ENCODE results near the gene C1QL4. TPM values are rescaled to one million over a fixed set of nuclear protein-coding genes. Genes with fewer than 3 reads are reported as not detected.
A peak's percentile ranks its signal among the peaks of the same experiment; 100 is the strongest.

The C1QL4 gene
- total and polyA plus RNA-seq, 9 of the 15 experiments (the other 6 are each of a cell fraction or from before 2014, with no cell fraction given), result 0.08 to 2.1 (median 0.31) TPM

DNA sequence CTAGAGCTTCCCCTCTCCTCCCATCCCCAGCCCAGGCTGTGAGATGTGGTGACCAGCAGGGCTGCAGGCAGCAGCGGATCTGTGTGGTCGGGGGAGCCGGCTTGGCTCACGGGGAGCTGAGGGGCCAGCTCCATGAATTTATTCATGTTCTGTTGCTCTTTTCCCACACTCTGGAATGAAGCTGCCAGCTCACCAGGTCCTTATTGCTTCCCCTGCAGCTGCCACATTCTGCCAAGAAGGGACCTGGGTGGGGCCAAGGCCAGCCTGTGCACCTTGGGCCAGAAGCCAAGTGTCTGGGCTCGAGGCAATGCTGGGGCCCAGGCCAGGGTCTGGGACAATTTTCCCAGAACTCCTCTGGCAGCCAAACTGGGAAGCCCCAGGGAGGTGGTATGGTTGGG, 2.5 kb upstream of the C1QL4 start:
- no peak for DNase-seq (ENCODE audit: extremely low read depth in 1 of 4, low spot score in 3 of 4)
- Histone ChIP-seq H3K4me1 (replicated peaks in 1 of 2; ENCODE audit: control insufficient read depth in 2 of 2, insufficient read depth in 2 of 2, low read length in 2 of 2) (peaks cover 20 to 54% of the 10 kb centered on the region in 2 experiments), H3K27me3 (ENCODE audit: control insufficient read depth in 2 of 2, insufficient read depth in 2 of 2, low read length in 2 of 2) (peaks cover 3 to 5% of the 10 kb centered on the region in 2 experiments; a peak in 2 of 5 replicates), H3K4me2 (ENCODE audit: insufficient read depth, low read length) (no peak overlapping the region), H3K36me3 (ENCODE audit: control insufficient read depth, insufficient read depth, low read length) (no peaks in the 10 kb centered on the region), H3K4me3 (no peak overlapping the region), H3K9me1 (ENCODE audit: control insufficient read depth, insufficient read depth, low read length) (no peaks in the 10 kb centered on the region), H2AFZ (ENCODE audit: low read depth, low read length) (no peak overlapping the region), H3K27ac (ENCODE audit: extremely low read depth, low read depth, low read length) (no peak overlapping the region), H3K79me2 (ENCODE audit: control insufficient read depth, insufficient read depth, low read length) (no peaks in the 10 kb centered on the region), H4K20me1 (replicated peaks; ENCODE audit: control insufficient read depth, insufficient read depth, low read length) (peaks cover 2% of the 10 kb centered on the region; the same call in 1 of the 2 replicates), H3K9me3 (replicated peaks; ENCODE audit: control insufficient read depth, insufficient read depth, low read depth, low read length) (no peaks in the 10 kb centered on the region), H3K9ac (ENCODE audit: insufficient read depth in 1 of 2, low read depth in 2 of 2, low read length in 2 of 2) (peak overlapping the region in 1 of 2 experiments; percentile 7; a peak in 2 of 4 replicates)
- ChIA-PET POLR2A (interaction anchor here (1.1 to 1.6 kb wide), 2 partner anchors 13 to 50 kb away, joined by 3 to 5 read pairs; no protein-coding TSS in a partner anchor), CTCF (ENCODE audit: low intra/inter-chr PET ratio) (interaction anchor here (0.6 kb wide), 1 partner anchor 52 kb away, joined by 3 read pairs; no protein-coding TSS in a partner anchor)
- BruUV-seq (replicated peaks), result no TSS peak
- ATAC-seq, result no peak
- intact Hi-C loops (cut with micrococcal nuclease) (no loop called here), in situ Hi-C loops (cut with MboI) (loop anchor here (5.0 kb wide), 1 partner anchor 52 kb away; no protein-coding TSS in a partner anchor)
- 25% methylated on average over 5 of the region's 5 CpGs for WGBS (ENCODE audit: insufficient coverage, low coverage, missing lambda C conversion rate)
- FAIRE-seq, result no peak
- no peak for TF ChIP-seq HDAC3 (IDR thresholded peaks at IDR 0.05; ENCODE audit: borderline replicate concordance, partially characterized antibody)
- TF ChIP-seq NFIC (IDR thresholded peaks at IDR 0.05), result peak; percentile 46

DNA sequence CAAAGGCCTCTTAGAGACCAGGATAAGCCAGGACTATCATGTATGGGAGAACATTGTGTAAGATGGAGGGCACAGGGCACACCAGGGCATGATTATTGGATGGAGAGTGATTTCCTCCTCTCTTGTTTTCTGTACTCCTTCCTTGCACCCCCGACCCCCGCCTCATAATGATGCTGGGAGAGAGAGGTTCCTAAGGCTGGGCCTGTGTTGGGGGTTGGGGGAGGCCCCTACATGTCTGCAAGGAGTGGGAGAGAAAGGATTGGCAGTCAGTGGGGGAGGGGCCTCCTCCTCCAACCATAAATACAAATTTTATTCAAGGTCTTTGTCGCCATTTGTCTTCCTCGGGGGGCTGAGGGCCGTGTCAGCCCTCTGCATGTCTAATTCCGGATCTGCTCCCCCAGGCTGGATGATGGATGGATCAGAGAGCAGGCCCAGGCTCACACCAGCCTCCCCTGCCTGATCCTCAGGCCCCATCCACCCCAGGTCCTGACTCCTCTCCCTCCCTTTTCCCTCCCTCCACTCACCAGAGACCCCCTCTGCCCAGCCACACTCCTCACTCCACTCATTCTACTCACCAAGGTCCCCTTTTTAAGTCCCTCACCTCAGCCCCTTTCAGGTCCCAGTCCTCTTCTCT, 2.0 kb upstream of the C1QL4 start:
- Histone ChIP-seq H4K20me1 (replicated peaks; ENCODE audit: control insufficient read depth, insufficient read depth, low read length) (peaks cover 2% of the 10 kb centered on the region; the same call in 1 of the 2 replicates), H3K36me3 (ENCODE audit: control insufficient read depth, insufficient read depth, low read length) (no peaks in the 10 kb centered on the region), H3K4me1 (replicated peaks in 1 of 2; ENCODE audit: control insufficient read depth in 2 of 2, insufficient read depth in 2 of 2, low read length in 2 of 2) (peaks cover 20 to 54% of the 10 kb centered on the region in 2 experiments), H3K27me3 (ENCODE audit: control insufficient read depth in 2 of 2, insufficient read depth in 2 of 2, low read length in 2 of 2) (peaks cover 3 to 5% of the 10 kb centered on the region in 2 experiments; a peak in 2 of 5 replicates), H3K9me3 (replicated peaks; ENCODE audit: control insufficient read depth, insufficient read depth, low read depth, low read length) (no peaks in the 10 kb centered on the region), H2AFZ (ENCODE audit: low read depth, low read length) (no peak overlapping the region), H3K79me2 (ENCODE audit: control insufficient read depth, insufficient read depth, low read length) (no peaks in the 10 kb centered on the region), H3K9me1 (ENCODE audit: control insufficient read depth, insufficient read depth, low read length) (no peaks in the 10 kb centered on the region), H3K9ac (ENCODE audit: insufficient read depth in 1 of 2, low read depth in 2 of 2, low read length in 2 of 2) (peak overlapping the region in 1 of 2 experiments; percentile 32; a peak in 2 of 4 replicates), H3K4me3 (no peak overlapping the region), H3K27ac (ENCODE audit: extremely low read depth, low read depth, low read length) (no peak overlapping the region), H3K4me2 (ENCODE audit: insufficient read depth, low read length) (no peak overlapping the region)
- no TSS peak for BruUV-seq (replicated peaks)
- POLR2A ChIA-PET, result interaction anchor here (0.8 to 1.6 kb wide), 6 partner anchors 13 to 73 kb away, joined by 3 to 6 read pairs (median 3); partner anchors contain the start of gene TUBA1C
- DNase-seq (ENCODE audit: extremely low read depth in 1 of 4, low spot score in 3 of 4) (no peak), FAIRE-seq (no peak), ATAC-seq (no peak)
- in situ Hi-C loops (cut with MboI), result loop anchor here (5.0 kb wide), 1 partner anchor 52 kb away; no protein-coding TSS in a partner anchor
- 33% methylated on average over 6 of the region's 6 CpGs for WGBS (ENCODE audit: insufficient coverage, low coverage, missing lambda C conversion rate)
- CTCF ChIA-PET (ENCODE audit: low intra/inter-chr PET ratio), result interaction anchor here (3.8 kb wide), 1 partner anchor 50 kb away, joined by 27 read pairs; no protein-coding TSS in a partner anchor
- intact Hi-C loops (cut with micrococcal nuclease), result no loop called here
- TF ChIP-seq HDAC8 (tag; IDR thresholded peaks at IDR 0.05), result no peak
- no peak for TF ChIP-seq XRCC5 (IDR thresholded peaks at IDR 0.05; ENCODE audit: low read depth, low read length)
- TF ChIP-seq, protein P1, sequence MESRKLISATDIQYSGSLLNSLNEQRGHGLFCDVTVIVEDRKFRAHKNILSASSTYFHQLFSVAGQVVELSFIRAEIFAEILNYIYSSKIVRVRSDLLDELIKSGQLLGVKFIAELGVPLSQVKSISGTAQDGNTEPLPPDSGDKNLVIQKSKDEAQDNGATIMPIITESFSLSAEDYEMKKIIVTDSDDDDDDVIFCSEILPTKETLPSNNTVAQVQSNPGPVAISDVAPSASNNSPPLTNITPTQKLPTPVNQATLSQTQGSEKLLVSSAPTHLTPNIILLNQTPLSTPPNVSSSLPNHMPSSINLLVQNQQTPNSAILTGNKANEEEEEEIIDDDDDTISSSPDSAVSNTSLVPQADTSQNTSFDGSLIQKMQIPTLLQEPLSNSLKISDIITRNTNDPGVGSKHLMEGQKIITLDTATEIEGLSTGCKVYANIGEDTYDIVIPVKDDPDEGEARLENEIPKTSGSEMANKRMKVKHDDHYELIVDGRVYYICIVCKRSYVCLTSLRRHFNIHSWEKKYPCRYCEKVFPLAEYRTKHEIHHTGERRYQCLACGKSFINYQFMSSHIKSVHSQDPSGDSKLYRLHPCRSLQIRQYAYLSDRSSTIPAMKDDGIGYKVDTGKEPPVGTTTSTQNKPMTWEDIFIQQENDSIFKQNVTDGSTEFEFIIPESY (CRISPR knock-in tag; IDR thresholded peaks at IDR 0.05), result no peak
- no peak for TF ChIP-seq PCBP1 (IDR thresholded peaks at IDR 0.05; ENCODE audit: low read depth, low read length, poor library complexity, severe bottlenecking)
- TF ChIP-seq GABPA (tag; conservative IDR thresholded peaks at IDR 0.05; ENCODE audit: low read depth), result no peak
- no peak for TF ChIP-seq MXI1 (IDR thresholded peaks at IDR 0.05; ENCODE audit: low read depth, low read length)

All from K562 (cell line).